ENCODE measurements around the gene ADARB1. TPM values are rescaled to one million over a fixed set of nuclear protein-coding genes. Genes with fewer than 3 reads are reported as not detected.

The ADARB1 gene
- total and polyA plus RNA-seq, 9 donors, result 6.0 to 23.7 (median 16.3) TPM

DNA sequence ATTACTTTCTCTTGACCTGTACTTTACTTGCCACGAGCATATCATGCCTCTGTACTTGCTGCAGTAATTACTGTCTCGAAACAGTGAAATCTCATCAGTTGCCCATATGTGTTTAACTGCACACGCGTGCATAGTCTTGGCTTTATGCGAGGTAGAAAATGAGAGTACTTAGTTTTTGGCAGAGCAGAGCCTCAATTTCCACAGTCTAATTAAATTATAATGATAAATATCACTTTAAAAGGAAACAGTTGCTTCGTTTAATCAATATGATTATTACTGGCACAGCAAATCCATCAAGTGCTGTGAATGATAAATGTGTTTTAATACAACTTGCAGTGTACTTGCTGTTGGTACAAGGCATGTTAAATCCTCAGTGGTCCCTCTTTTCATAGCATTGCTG lies 47.6 kb downstream of the ADARB1 start:
- TF ChIP-seq, protein P1, sequence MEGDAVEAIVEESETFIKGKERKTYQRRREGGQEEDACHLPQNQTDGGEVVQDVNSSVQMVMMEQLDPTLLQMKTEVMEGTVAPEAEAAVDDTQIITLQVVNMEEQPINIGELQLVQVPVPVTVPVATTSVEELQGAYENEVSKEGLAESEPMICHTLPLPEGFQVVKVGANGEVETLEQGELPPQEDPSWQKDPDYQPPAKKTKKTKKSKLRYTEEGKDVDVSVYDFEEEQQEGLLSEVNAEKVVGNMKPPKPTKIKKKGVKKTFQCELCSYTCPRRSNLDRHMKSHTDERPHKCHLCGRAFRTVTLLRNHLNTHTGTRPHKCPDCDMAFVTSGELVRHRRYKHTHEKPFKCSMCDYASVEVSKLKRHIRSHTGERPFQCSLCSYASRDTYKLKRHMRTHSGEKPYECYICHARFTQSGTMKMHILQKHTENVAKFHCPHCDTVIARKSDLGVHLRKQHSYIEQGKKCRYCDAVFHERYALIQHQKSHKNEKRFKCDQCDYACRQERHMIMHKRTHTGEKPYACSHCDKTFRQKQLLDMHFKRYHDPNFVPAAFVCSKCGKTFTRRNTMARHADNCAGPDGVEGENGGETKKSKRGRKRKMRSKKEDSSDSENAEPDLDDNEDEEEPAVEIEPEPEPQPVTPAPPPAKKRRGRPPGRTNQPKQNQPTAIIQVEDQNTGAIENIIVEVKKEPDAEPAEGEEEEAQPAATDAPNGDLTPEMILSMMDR (IDR thresholded peaks at IDR 0.05), result no peak
- no peak overlapping the region for H3K4me3 ChIP-seq
- 92 to 97% (median 95%) methylated on average over 6 of the region's 6 CpGs for WGBS, 3 donors
- no peak for DNase-seq
- H3K4me1 ChIP-seq (ENCODE audit: insufficient read depth), result peaks cover 2% of the 10 kb centered on the region
- H3K36me3 ChIP-seq, result no peaks in the 10 kb centered on the region
- intact Hi-C loops (cut with DNase I), result loop anchor here in 1 of 4 donors (10.0 kb wide), 1 partner anchor 47 kb away; the partner anchor contains the start of gene ADARB1
- no peaks in the 10 kb centered on the region for H3K27me3 ChIP-seq
- no peaks in the 10 kb centered on the region for H3K9me3 ChIP-seq
- no peak overlapping the region for H3K27ac ChIP-seq

DNA sequence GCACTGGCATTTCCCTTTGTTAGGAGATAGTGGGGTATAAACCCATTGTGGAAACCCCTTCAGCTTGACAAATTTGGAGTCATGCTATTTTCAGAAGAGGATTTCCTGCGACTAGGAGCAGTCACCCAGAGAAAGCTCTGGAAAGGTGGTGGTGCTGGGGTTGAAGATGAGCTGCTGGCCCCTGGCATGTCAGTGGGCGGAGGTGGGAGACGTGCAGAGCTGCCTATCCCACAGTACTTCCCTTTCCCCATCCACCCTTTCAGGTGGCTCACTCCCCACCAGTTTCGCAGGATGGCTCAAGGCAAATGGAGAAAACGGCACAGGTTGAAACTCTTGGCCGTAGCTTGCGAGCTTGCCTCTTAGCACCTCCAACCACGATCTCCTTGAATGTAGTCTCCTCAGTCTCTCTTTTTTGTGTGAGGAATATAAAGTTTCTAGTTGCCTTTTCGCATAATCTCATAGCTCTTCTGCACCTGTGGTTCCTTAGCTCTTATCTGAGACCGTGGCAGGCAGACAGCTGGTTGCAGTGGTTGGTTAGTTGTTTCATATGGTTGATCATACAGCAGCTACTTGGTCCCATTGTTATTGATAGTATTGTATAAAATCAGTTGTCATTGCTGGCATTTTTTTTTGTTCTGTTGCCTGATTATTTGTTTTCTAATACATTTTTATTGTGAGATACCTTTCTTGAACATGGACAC lies 48.2 kb downstream of the ADARB1 start:
- Histone ChIP-seq H3K4me3 (no peak overlapping the region), H3K27me3 (no peaks in the 10 kb centered on the region), H3K4me1 (ENCODE audit: insufficient read depth) (peaks cover 2% of the 10 kb centered on the region), H3K27ac (no peak overlapping the region), H3K9me3 (no peaks in the 10 kb centered on the region), H3K36me3 (no peaks in the 10 kb centered on the region)
- 87 to 91% (median 90%) methylated on average over 10 of the region's 10 CpGs for WGBS, 3 donors
- intact Hi-C loops (cut with DNase I), result loop anchor here in 1 of 4 donors (10.0 kb wide), 1 partner anchor 48 kb away; the partner anchor contains the start of gene ADARB1
- no peak for TF ChIP-seq EP300 (IDR thresholded peaks at IDR 0.05)
- TF ChIP-seq, protein P1 (IDR thresholded peaks at IDR 0.05), result no peak
- TF ChIP-seq POLR2A (IDR thresholded peaks at IDR 0.05), result no peak
- no peak for DNase-seq

DNA sequence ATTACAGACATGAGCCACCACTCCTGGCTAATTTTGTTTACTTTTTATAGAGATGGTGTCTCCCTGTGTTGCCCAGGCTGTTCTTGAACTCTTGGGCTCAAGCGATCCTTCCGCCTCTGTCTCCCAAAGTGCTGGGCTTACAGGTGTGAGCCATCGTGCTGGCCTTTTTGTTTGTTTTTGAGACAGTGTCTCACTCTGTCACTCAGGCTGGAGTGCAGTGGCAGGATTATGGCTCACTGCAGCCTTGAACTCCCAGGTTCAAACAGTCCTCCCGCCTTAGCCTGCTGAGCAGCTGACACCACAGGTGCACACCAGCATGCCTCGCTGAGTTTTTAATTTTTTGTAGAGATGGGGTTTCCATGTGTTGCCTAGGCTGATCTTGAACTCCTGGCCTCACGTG lies 49.1 kb downstream of the ADARB1 start:
- no peaks in the 10 kb centered on the region for H3K36me3 ChIP-seq
- no peak for TF ChIP-seq EP300 (IDR thresholded peaks at IDR 0.05)
- no peak for TF ChIP-seq POLR2A (IDR thresholded peaks at IDR 0.05)
- TF ChIP-seq, protein P1 (IDR thresholded peaks at IDR 0.05), result no peak
- 88 to 94% (median 89%) methylated on average over 6 of the region's 6 CpGs for WGBS, 3 donors
- intact Hi-C loops (cut with DNase I), result loop anchor here in 1 of 4 donors (10.0 kb wide), 1 partner anchor 49 kb away; the partner anchor contains the start of gene ADARB1
- H3K27me3 ChIP-seq, result no peaks in the 10 kb centered on the region
- H3K4me1 ChIP-seq (ENCODE audit: insufficient read depth), result peaks cover 2% of the 10 kb centered on the region
- no peak overlapping the region for H3K4me3 ChIP-seq
- H3K9me3 ChIP-seq, result no peaks in the 10 kb centered on the region
- DNase-seq, result no peak
- H3K27ac ChIP-seq, result no peak overlapping the region

DNA sequence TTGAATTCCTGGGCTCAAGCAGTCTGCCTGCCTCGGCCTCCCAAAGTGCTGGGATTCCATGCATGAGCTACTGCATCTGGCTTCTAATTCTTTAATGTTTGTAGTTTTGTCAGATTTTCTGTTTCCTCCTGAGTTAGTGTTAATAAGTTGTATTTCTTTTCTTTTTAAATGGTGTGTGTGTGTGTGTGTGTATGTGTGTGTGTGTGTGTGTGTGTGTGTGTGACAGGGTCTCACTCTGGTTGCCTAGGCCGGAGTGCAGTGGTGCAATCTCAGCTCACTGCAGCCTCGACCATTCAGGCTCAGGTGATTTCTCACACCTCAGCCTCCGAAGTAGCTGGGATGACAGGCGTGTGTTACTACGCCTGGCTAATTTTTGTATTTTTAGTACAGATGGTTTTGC lies 50.2 kb downstream of the ADARB1 start:
- H3K4me1 ChIP-seq (ENCODE audit: insufficient read depth), result peaks cover 6% of the 10 kb centered on the region
- 93 to 96% (median 95%) methylated on average over 6 of the region's 6 CpGs for WGBS, 3 donors
- TF ChIP-seq EP300 (IDR thresholded peaks at IDR 0.05), result no peak
- TF ChIP-seq, protein P1 (IDR thresholded peaks at IDR 0.05), result no peak
- no peak for TF ChIP-seq POLR2A (IDR thresholded peaks at IDR 0.05)
- no peaks in the 10 kb centered on the region for H3K9me3 ChIP-seq
- intact Hi-C loops (cut with DNase I), result loop anchor here in 1 of 4 donors (10.0 kb wide), 1 partner anchor 50 kb away; the partner anchor contains the start of gene ADARB1
- no peaks in the 10 kb centered on the region for H3K27me3 ChIP-seq
- no peak overlapping the region for H3K4me3 ChIP-seq
- H3K36me3 ChIP-seq, result no peaks in the 10 kb centered on the region
- DNase-seq, result no peak
- H3K27ac ChIP-seq, result no peak overlapping the region

Data from ovary (tissue), 9 donors.